Activated T-helper 9 cell treated with anti-CD3 and anti-CD28 coated beads, Interleukin-2, amount 50 U/mL, for 16 hours (primary cell): Measurements from ENCODE around the gene SOWAHA.

Experiments
- DNase-seq: peaks from one replicate; pipeline ENCODE4 v3.0.0-alpha.2; 2020; ENCODE audit warnings: low read depth

Gene SOWAHA

DNA sequence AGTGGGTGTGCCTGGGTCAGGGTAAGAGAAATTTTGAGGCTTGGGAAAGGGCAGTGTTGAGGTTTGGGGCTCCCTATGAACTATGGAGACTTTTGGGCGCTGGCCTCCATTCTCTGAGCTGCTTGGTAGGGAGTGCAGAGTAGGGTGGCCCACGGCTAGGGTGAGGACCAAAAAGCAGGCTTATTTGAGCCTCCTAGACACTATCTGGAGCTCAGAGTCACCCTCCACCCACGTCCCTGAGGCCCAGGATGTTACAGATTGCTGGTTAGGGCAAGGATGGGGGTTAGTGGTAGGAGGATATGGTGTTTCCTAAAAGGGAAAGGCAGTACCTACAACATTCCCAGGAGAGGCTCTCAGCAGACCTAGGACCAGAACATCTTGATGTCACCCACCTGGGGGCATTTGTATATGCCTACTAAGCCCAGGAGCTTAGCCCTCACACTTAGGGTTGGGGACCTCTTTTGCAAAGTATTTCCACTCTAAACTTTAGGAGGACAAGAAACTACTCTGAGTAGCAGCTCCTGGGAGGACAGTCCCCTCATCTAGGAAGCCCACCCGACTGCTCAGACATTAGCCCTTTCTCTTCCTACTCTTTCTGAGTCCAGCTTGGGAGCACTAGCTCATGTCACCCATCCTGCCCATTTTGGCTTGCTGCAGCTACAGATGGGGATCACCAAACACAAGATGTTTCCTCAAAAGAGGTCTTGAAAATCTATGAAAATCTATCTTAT is 15.0 kb downstream of the SOWAHA start:
- DNase-seq, result no peak

DNA sequence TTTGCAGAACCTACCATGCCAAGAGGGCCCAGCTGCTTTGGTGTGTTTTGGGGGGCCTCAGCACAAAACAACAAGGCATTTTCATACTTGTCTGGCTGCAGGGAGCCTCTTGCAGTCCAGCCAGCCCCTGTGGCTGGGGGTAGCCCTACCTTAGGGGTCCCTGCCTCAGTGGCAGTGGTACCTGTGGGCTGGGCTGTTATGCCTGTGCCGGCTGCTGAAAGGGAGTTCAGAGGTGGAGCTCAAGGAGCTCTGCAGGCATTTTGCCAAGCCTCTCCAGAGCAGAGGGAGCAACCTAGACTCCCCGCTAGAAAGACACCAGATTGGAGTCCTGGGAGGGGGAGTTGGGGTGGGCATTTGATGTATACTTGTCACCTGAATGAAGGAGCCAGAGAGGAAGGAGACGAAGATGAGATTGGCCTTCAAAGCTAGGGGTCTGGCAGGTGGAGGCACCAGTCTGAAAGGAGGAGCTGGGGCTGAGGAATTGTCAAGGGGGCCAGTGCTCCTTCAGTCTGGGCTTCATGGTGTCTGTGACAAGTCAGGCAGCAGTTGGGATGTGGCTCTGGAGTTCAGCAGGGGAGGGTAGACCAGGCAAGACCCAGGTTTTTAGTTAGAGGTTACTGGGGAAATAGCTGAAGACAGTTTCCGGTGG is 15.9 kb downstream of the SOWAHA start:
- DNase-seq, result no peak

DNA sequence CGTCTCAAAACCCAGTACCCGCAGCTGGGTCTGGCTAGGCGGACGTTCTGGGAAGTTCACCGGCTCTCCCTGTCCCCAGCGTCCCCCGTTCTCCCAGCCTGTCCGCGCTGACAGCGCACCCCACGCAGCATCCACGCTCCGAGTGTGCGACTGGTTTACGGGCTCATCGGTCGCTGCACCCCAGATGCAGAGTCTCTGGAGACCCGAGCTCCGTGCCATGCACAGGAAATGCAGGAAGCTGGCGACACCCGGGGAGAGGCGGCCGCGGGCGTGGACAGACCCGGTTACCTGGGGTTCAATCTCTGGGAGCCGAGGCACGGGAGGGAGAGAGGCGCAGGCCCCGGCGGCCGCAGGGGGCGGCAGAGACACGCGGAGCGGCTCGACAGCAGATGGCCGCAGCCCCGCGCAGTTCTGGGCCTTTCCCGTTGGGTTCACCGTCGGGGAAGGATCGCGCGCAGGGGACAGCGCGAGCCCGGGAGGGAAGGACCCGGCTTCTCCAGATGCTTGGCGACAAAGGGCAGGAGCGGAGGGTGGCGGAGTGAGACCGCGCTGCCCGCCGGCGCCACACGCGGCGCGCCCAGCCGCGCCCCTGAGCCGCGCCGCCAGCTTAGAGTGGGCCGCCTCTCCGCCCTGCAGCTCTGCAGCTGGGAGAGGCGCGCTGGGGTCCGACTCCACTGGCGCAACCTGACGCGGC is 16.8 kb downstream of the SOWAHA start:
- DNase-seq, result peak; percentile 50

DNA sequence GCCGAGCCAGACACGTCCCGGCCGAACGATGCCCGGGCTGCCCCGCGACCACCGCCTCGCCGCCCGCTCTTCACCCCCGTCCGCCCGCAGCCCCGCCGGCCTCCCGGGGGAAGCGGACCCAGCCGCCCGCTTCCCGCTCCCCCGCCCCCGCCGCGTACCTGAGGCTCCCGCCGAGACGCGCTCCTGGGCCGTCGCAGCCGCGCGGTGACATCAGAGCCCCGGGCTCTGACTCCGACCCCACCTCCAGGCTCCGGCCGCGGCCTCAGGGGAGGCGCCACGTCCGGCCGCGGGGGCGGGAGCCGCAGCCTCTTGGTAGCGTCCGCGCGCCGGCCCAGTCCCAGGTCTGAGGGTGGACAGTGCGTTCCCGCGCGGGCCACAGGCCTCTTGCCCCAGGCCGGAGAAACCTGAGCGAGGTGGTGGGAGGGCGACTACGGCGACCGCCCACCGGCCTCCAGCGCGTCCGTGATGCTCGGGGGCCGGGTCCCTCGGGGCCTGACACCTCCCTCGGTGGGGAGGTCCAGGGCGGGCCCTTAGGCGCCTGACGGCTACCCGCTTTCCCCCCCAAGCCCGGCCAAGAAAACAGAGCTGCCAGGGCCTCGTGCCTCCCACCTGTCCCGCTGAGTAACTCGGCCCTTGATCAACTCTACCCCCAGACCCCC is 17.5 kb downstream of the SOWAHA start, which contains the start of gene SHROOM1:
SHROOM1 (minus strand) TSS at position 212 of the 659 bp plus-strand sequence. CDS start 4,507 bp downstream, outside the sequence.
- DNase-seq, result no peak

DNA sequence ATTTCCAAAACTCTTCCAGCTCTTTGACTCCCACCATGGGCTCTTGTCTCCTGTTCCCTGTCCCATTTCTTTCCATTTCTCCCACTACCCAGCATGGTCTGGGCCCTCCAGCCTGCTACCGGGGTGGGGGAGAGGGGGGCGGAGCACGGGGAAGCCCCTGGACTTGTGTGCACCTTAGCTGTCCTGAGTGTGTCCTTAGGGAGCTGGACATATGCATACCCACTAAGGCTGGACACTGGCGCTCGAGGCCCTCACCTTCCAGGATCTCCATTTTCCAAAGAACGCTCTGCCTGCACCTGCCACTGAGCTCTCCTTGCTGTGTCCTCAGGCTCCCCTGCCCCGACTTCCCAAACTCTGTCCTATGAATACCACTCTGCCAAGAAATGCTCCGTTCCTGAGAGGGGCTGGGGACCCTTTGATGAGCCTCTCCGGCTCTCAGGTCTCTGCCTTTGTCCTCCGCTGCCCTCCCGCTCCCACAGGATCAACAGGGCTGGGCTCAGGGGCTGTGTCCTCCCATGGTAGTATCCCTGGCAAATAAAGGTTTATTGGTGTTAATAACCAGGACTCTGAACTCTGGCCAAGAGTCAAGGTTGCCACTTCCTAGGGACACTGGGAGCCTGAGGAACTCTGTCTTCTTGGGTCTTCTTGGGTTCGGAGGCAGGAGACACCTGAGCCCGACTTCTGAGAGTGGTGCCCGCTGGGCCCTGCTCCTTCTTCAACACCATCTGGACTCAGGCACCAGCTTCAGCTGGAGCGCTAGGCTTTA is 18.2 kb downstream of the SOWAHA start:
- DNase-seq, result no peak

DNA sequence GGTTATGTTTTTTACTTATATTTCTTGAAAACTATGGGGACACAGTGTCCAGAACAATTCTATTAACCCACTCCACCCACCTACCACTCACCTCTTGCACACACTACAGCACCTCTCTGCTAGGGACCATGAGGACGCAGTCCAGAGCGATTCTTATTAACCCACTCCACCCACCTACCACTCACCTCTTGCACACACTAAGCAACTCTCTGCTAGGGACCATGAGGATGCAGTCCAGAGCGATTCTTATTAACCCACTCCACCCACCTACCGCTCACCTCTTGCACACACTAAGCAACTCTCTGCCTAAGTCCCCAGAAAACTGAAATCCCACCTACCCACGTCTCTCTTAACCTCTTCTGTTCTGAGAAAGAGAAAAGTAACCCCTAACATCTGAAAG is 19.5 kb downstream of the SOWAHA start:
- DNase-seq, result no peak

DNA sequence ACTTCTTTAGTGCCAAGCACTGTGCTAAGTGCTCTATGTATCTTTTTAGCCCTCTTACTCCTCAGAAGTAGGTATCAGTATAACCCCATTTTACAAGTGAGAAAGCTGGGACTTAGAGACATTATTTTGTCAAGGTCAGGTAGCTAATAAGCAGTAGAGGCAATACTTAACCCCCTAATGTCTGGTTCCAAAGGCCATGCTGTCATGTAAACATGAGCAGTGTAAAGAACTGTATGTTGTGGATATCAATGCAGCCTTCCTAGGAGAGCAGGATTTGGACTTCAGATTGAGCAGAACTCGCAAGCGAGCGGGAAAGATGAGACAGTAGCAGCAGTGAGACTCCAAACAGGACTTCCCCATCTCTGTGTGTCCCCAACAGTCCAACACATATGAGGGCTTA is 21.0 kb downstream of the SOWAHA start:
- DNase-seq, result no peak

DNA sequence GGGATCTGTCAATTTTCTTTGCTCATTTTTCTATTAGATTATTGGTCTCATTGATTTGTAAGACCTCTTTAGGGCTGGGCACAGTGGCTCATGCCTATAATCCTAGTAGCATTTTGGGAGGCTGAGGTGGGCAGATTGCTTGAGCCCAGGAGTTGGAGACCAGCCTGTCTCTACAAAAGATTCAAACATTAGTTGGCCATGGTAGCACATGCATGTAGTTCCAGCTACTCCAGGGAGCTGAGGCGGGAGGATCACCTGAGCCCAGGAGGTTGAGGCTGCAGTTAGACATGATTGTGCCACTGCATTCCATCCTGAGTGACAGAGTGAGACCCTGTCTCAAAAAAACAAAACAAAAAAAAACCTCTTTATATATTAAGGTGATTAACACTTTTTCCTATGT is 23.8 kb downstream of the SOWAHA start:
- DNase-seq, result no peak

DNA sequence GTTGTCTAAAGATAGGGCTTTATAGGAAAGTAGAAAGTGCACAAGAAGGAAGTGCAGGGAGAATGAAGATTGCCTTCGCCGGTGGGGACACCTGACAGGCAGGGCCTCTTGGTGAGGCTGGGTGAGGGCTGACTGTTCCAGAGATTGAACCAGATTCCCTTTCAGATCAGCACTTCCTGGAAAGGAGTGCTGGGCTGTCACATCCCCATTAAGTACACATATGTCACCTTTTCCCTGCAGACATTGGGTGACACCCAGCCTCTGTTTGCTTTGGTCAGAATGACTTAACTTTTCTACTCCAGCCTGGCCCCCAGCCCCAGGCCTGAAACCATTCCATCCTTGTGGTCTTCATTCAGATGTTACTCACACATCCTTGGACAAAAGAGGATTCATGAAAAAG is 24.8 kb downstream of the SOWAHA start:
- no peak for DNase-seq

DNA sequence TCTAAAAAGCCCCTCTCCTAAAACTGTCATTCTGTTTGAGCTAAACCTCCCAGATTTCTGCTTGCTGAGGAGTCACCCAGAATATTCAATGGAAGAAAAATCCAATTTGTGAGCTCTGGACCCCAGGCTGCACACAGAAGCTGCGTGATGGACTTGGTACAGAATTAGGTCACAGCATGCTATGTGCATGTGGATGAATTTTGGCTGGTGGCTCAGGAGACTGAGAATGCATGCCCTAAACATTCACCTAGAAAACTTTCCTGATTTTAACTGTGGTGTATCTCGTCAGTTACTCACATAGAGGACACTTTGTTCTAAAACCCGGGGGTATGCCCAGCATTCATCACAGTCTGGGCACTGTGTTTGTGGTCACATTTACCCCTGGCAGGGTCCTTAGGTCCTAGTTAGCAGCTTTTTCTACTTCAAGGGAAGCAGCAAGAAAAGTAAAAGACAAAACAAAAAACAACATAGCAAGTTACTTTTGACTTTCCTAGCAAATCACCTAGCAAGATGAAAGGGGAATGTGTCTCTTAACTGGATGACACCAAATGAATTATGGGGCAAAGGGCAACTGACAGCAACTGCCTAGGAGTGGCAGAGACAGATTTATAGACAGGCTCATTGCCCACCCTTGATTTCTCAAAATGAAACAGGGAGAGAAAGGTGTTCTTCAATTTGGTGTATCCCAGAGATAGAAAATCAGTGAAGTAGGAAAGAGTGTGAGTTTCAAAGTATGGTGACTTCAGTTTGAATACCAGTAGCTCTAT is 25.6 kb downstream of the SOWAHA start:
- DNase-seq, result no peak

DNA sequence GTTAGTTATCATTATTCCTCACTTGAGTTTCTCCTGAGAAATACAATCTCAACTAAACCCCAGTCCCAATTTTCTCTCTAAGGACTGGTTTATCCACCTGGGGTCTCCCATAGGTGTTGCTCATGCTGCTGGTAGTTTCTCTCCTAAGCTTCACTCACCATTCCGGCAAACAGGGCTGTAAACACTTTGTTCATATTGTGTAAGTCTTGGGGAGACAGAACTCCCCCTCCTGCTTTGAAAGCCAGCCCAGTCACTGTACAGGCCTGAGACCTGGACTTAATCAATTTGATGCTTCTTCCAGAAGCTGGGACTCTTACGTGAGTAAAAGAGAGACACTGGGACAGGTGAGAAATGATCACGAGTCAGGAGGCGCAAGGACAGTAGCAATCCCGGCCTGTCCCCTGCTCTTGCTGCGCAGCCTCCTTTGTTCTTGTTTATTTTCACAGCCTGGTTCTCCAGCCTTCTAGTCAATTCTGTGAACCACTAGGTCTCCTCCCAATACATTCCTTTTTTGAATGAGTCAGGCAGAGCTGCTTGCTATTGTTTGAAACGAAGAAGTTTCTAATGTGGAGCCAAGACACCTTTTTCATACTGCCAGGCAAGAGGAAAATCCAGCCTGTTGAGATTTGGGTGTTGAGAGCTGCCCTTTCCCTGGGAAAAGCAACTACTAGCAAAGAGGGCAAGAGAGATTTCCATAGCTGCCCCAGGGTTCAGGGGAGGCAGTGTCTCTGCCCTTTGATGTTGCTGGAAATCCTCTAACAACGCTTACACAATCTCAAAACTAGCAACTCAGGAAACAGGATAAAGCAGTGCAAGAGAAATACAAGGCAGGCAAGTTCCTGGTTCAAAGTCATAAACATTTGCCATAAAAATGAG is 26.6 kb downstream of the SOWAHA start:
- no peak for DNase-seq

DNA sequence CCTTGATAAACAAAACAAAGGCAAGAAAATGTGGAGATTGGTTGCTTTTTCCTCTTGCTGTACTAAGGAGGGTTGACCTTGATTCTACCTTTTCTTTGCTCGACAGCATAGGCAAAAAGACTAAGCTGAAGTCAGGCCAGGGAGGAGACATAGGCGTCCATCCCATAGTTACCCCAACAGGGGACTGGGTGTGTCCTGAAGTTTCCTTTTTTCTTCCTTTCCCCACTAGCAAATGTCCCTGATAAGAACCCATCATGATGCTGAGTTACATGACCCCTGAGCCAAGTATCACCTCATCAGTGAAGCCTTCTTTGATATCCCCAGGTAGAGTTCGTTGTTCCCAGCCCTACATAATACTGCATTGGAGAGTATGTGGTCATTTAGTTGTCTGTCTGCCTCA is 27.2 kb downstream of the SOWAHA start:
- no peak for DNase-seq

DNA sequence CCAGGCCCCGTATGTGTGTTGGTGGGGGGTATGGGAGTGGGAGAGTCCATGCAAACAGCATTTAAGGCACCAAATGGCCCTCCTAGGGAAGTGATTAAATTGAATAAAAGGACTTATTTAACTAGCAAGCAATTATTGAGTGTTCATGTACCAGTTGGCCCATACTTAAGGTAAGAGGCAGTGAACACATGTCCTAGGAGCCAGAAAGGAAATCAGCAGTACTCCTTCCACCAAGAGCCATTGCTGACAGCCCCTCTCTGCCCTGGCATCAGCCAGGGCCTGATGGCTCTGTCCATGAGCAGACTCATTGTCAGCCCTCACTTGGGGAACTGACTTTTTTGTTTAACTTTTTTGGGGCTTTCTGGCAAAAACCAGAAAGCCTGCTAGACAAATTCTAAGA is 27.8 kb downstream of the SOWAHA start:
- no peak for DNase-seq

DNA sequence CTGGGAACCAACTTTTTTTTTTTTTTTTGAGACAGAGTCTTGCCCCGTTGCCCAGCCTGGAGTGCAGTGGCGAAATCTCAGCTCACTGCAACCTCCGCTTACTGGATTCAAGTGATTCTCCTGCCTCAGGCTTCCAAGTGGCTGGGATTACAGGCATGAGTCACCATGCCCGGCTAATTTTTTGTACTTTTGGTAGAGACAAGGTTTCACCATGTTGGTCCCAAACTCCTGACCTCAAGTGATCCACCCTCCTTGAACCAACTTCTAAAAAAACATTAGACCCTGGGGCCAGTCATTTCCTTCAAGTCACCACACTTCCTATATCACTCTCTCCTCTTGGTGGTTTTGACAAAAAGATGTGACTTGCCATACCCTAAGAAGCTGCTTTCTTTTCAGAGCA is 28.2 kb downstream of the SOWAHA start:
- DNase-seq, result no peak

DNA sequence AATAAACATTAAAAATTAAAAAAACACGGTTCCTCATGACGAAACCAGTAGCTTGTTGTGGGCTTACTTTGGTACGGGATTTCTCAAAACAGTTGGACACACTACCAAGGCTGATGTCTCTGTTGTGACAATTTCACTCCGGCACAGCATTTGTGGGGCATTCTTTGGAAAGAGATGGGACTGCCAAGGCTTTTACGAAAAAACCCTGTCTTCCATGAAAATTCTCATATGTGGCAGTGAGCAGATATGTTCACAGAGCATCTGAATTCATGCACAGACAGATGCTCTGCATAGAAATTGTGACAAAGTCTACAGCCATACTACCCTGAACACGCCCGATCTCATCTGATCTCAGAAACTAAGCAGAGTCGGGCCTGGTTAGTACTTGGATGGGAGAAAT is 35.2 kb downstream of the SOWAHA start:
- DNase-seq, result no peak

DNA sequence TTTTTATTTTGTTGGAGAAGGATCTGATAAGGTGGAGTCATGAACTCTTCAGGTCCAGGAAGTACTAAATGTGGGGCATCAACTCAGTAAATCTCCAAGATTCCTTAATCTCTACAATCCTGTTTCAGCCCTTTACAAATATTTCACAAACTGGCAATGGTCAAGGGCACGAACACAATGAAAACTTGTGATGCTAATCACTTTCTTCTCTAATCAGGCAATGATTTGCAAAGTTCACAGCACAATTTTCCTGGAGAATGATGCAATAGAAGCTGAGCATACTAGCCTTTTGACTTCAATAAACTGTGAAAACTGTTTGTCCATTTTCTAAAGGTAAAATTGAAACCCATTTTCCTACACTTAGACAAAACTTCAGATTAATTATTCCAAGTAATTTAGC is 36.2 kb downstream of the SOWAHA start:
- DNase-seq, result no peak

DNA sequence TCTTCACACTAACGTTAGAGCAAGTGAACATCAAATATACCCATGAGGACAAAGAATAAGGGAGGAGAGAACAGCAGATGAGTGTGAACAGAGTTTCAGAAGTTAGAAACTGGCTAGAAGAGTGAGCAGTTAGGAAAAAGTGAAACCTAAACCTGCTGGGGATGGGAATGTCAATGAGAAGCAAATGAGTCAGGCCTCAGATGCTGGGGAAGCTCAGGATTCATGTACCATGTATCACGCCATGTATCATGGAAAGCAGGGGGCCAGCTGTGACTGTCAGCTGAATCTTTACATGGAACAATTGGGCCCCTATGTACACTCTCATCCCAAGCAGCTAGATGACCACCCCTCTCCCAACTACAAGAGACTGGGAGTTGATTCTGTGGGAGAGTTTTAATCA is 37.0 kb downstream of the SOWAHA start:
- no peak for DNase-seq

DNA sequence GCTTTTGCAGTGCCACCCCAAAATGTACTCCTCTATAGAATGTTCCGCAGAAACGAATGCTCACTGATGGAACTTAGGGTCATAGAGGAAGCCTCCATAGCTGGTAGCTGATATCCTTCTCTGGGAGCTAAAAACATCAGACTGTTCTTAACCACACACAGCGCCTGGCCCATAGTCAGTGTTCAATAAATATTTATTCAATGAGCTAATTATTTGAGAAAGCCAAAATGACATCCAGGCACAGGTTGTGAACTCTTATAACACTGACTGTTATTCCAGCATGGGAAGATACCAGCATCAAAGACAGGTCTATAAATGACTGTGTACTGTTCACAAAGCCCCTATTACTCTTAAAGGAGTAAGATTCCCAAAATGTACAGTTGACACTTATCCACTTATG is 40.2 kb downstream of the SOWAHA start:
- no peak for DNase-seq

DNA sequence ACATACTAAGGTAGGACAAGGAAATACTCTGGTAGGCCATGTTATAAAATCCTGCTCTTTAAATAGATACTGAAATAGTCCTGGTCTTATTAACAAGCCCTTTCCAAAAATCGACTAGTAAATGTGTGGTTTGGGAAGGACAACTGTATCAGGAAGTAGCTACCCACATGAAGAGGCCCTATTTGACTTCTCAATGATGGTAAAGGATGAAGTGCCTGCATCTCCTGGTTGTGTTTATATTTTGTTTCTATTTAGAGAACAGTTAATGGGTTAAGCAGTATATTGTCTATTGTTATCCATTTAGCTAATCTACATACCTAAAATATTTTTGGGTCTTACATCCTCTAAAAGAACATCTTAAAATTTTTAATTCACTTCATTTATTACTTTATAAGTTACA is 40.7 kb downstream of the SOWAHA start:
- DNase-seq, result no peak

DNA sequence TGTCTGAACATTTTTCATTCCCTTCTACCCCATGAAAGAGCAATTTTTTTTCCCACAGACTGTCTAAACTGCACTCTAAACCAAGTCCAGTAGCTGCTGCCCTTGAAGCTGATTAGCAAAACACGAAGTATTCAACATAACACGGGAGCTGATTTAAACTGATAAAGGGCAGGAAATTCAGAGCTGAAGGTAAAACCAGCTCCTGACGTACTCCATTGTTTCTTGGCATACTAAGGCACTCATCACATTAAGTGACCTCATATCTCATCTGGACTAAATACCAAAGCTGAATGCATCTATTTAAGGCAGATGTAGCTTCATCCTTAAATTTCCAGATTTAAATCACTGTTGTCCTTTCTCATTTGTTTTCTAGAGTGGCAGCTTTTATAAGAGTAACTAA is 41.2 kb downstream of the SOWAHA start:
- no peak for DNase-seq
